NCI-H510A (cell line): ENCODE measurements around the gene CRYM.

ENCODE experiments used
- DNase-seq: peaks from one replicate; lab custom pipeline; 2025; lab: John Stamatoyannopoulos, UW

CRYM gene

DNA sequence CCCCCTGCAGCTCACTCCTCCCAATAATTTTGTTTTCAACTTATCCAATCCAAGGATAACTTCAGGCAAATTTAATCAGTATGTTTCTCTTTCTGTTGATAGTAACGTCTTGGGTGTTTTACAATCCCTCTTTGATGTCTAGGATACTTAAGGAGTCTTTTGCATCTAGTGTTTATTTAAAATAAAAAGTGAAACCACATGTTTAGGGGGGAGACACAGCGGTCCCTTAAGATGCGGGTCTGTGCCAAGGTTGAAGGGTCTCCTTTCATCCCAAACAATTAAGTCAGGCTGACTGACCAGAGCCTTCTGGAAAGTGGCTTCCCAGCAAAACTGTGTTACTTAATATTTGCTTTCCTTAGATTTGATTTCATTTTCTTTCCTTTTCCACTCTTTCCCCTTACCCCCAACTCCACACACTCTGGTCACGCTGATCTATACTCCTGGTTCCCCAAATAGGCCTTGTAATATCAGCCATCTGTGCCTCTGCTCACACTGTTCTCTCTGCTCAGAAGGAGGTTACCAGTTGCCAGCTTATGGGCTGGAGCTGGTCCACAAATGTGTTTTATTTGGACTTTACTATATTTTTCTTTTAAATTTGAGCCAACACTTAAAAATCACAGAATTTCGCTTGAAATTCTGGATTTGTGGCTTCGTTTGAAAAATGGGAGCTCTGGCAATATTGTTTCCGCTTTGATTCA, 33.4 kb downstream of the CRYM start:
- DNase-seq, result no peak

DNA sequence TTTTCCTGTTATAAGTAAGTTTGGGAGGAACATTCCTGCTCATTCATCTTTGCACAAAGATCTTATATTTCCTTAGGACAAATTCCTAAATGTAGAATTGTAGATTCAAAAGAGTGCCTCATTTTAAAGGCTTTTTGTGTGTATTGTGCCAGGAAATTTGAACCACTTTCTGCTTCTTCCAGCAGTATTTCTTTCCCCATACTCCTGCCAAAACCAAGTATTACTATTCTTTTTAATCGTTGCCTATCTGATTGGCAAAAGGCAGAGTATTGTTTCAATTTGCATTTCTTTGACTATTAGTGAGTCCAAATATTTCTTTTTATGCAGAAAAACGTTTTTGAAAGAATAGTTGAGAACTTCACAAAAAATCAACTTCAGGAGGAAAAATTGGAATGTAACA, 35.3 kb downstream of the CRYM start:
- no peak for DNase-seq

- no peak for DNase-seq
Measured at GRCh38 chr16:21239646-21240045, 38.4 kb downstream of the CRYM start.

DNA sequence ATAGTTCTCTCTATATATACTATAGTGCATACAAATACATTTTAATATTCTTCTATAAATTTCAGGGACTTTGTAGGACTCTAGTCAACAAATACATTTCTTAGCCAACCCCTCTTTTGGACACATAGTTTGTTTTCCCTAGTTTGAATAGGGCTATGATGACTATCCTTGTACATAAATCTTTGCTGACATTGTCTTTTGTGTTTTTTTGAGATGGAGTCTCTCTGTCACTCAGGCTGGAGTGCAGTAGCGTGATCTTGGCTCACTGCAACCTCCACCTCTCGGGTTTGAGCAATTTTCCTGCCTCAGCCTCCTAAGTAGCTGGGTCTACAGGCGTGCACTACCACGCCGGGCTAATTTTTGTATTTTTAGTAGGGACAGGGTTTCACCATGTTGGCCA, 41.3 kb downstream of the CRYM start:
- no peak for DNase-seq

DNA sequence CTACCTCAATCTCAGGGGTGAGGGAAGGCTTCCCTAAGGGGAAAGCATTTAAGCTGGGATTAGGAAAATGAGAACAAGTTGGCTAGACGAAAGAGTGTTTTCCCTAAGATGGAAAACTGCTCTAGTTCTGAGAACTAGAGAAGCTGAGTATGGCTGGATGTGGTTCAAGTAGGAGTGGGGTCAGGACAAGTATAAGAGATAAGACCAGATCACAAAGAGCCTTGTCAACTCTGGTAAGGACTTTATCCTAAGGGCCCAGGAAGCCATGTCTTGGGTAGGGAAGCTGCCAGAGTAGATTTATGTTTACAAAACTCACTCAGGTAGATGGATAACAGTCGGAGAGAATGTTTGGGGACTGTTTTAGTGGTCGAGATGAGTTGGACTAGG, 42.9 kb downstream of the CRYM start:
- DNase-seq, result no peak

DNA sequence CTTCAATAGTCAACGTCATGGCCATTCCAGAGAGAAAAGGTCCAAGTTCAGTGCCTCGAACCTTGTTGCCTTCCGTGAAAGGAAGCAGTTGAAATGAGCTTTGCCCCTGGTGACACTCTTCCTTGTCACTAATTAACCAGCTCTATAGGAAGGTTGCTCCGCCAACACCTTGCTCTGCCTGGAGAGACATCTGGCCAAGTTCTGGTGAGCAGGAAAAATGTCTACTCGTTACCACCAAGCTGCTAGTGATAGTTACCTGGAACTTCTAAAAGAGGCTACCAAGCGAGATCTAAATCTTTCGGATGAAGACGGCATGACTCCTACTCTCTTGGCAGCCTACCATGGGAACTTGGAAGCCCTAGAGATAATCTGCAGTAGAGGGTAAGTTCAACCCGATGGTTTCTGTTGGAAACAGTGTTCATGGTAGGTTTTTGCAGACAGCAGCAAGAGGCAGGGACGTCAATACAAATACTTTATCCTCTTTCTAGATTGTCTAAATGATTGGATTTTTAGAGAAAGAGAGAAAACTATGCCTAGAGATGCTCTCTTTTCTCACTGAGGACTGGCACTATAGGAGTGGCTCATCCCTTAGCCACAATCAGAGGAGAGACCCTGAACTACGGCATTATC, 44.5 kb downstream of the CRYM start, which contains the start of gene ANKS4B:
Gene ANKS4B (plus strand): TSS at position 179 of the 630 bp plus-strand sequence. CDS start 39 bp downstream, at position 218.
- no peak for DNase-seq

GRCh38 chr16:21233045-21233520, 45.0 kb downstream of the CRYM start:
- DNase-seq, result no peak

DNA sequence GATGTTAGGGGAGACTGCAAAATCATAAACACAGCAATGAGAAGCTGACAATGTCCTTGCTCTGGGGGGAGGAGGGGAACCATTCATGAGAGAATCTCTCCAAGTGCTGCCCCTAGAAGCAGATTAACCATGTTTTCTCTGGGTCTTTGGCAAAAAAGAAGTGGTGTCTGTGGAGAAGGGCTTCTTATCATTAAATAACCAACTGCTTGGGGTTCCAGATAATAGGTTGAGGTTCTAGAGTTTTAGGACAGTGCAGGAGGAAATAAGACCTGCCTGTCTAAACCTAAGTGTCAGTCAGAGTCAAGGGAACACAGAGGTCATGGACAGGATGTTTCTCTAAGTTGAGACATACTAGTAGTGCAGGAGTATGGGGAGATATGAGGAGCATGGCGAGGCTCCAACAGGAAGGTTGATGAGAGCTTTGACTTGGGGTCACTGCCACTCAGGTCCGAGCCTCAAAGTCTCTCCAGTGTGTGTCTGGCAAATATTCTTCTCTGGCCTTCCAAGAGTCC, 49.7 kb downstream of the CRYM start:
- DNase-seq, result no peak

DNA sequence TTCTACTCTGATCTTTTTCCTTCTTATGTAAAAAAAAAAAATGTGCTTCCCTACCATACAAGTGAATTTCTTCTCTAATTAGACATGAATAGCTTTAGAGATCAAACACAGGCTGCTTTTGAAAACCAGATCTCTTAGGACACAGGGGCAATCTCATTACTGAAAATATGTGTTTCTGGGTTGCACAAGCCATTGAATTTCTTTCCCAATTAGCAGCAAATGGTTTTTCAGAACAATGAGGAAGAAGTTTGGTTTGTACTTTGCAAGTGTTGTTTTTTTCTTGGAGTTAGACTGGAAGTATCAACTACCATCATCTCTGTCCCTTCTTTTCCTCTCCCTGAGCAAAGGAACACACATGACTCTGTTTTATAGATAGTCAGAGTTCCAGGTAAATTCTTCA, 50.2 kb downstream of the CRYM start:
- DNase-seq, result no peak

- no peak for DNase-seq
Measured at GRCh38 chr16:21226749-21227148, 51.3 kb downstream of the CRYM start.

DNA sequence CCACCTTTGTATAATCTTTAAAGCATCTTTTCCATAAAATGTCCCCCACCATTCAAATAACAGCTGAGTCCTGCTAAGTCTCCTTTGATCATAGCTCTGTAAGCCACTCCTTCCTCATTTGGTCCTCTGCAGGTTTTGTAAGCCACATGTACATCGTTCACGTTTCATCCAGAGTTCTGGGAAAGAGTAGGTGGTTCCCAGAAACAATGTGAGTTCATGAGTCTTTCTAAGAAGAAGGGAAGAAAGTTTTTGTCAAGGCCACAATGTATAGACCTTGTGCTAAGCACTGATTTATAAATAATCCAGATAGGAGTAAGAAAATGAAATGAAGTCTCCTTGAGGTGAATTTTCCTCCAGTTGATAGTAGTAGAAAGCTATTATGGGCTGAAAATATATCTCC, 53.3 kb downstream of the CRYM start:
- no peak for DNase-seq

DNA sequence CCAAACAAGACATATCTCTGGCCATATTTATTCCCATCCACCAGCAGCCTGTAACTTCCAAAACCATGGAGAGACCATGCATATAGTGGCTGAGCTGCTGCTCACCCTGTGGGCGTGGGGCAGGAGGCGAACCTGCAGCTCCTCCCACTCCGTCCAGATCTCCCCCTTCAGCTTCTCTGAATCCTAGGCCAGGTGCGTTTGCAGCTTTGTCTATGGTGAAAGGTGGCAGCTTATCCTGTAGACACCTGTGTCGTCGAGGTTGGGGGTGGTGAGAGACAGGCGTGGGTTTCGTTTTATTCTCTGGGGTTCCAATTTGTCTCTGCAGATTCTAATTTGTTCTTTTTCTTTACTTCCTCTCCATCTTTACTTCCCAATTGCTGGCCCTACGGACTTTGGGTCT, 54.3 kb downstream of the CRYM start:
- no peak for DNase-seq

DNA sequence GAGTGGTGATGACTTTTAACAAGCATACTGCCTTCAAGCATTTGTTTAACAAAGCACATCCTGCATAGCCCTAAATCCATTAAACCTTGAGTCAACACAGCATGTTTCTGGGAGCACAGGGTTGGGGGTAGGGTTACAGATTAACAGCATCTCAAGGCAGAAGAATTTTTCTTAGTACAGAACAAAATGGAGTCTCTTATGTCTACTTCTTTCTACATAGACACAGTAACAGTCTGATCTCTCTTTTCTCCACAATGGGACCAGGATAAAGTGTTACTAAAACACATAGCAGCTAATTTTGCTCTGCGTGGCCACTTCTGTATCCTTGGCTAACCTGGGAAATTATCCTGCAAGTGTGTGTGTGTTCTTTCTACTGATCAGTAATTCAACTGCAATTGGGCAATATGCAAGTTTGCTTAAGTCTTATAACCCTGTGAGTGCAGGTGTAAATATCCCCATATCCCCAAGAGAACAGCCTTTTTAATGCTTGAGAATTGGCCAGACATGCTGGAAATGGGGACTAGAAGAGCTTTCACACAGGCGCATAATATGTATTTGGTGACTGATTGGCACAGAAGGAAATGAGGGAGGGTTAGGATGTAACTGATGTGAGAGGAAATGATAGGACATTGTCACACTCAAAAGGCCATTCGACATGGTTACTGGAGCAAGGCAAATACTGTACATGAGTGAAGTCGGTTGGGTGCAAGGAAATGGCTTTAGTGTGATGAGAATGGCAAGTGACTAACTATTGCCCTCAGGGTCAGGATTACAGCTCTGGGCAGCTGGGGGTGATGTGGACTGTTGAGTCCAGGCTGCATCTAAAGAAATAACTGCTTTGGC, 55.4 kb downstream of the CRYM start:
- no peak for DNase-seq

- DNase-seq, result no peak
Measured at GRCh38 chr16:21219551-21219950, 58.5 kb downstream of the CRYM start.

DNA sequence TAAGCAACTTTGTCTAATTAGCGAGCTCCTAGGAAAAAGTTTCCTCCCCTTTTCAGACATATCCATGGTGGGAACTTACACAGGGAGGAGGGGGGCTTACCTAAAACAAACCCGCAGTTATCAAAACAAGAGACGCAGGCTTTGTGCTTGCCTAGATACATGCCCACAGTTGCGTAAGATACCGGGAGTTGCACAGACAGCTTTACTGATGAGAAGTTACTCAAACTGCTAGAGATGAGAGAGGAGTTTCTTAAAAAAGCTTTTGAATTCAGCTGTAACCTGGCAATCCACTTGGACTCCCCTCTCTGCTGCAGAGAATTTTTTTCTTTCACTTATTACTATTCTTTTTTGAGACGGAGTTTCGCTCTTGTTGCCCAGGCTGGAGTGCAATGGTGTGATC, 59.9 kb downstream of the CRYM start:
- no peak for DNase-seq

- DNase-seq, result no peak
Measured at GRCh38 chr16:21217121-21217520, 61.0 kb downstream of the CRYM start.

- DNase-seq, result no peak
Measured at GRCh38 chr16:21214086-21214485, 64.0 kb downstream of the CRYM start.

GRCh38 chr16:21211486-21211885, 66.6 kb downstream of the CRYM start, which contains the start of gene ZP2:
Gene ZP2, minus strand, starts transcription at chr16:21211574. Its CDS starts 27 bp downstream, at chr16:21211547.
- DNase-seq, result no peak
